Tibial nerve (tissue), 4 donors: Measurements from ENCODE around the gene PAQR3.

Source experiments
- EP300 ChIP-seq, 2 donors: sonication (generic); formaldehyde crosslinking; IDR thresholded peaks; one replicate each; pipeline ENCODE4 v1.6.1; 2017; ENCODE audit warnings: antibody characterized with exemption in 2 of 2, mild to moderate bottlenecking in 1 of 2
- POLR2A ChIP-seq, 2 donors: fragments of 450-650 bp; IDR thresholded peaks; one replicate each; pipeline ENCODE4 v1.6.1; 2017; ENCODE audit warnings: antibody characterized with exemption in 2 of 2, mild to moderate bottlenecking in 2 of 2, moderate library complexity in 2 of 2
- TF ChIP-seq, protein P1 (sequence below), 5 experiments: fragments of 200-600 bp in 3 of 5; fragments of 450-650 bp in 2 of 5; sonication (generic) in 3 of 5; IDR thresholded peaks; one replicate each; pipeline ENCODE4 v1.5.1; 2016 to 2019; ENCODE audit warnings: antibody characterized with exemption in 5 of 5, mild to moderate bottlenecking in 3 of 5, moderate library complexity in 2 of 5

DNA sequence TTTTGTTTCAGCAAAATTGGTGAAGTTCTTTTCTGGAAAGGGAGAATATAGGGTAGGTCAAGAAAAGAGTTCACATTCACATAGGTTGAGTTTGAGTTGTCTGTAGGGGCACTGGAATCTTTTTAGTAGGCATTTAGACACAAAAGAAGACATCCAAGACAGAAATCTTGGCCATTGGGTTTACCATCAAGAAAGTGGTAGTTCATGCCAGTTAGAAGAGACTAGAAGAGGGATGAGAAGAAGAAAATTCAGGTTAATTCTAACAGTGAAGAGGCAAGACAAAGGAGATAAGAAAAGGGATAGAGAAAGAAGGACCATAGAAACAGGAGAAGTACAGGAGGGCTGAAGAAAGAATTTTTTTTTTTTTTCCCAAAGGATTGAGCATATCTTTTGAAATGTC, 39.9 kb downstream of the PAQR3 start:
- TF ChIP-seq, protein P1, sequence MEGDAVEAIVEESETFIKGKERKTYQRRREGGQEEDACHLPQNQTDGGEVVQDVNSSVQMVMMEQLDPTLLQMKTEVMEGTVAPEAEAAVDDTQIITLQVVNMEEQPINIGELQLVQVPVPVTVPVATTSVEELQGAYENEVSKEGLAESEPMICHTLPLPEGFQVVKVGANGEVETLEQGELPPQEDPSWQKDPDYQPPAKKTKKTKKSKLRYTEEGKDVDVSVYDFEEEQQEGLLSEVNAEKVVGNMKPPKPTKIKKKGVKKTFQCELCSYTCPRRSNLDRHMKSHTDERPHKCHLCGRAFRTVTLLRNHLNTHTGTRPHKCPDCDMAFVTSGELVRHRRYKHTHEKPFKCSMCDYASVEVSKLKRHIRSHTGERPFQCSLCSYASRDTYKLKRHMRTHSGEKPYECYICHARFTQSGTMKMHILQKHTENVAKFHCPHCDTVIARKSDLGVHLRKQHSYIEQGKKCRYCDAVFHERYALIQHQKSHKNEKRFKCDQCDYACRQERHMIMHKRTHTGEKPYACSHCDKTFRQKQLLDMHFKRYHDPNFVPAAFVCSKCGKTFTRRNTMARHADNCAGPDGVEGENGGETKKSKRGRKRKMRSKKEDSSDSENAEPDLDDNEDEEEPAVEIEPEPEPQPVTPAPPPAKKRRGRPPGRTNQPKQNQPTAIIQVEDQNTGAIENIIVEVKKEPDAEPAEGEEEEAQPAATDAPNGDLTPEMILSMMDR (IDR thresholded peaks at IDR 0.05): no peak
- TF ChIP-seq POLR2A (IDR thresholded peaks at IDR 0.05) (no peak), EP300 (IDR thresholded peaks at IDR 0.05) (no peak)
